OCI-LY7 (cell line): Measurements from ENCODE around the gene CA10.

Source experiments
- EZH2phosphoT487 ChIP-seq: fragments of 200-600 bp; sonication (generic); IDR thresholded peaks from 2 replicates; pipeline ENCODE4 v1.6.1; 2018; ENCODE audit warnings: low read depth, borderline replicate concordance, mild to moderate bottlenecking, mixed run types, antibody characterized with exemption, low read length, moderate library complexity, mixed read lengths
- TF ChIP-seq, protein P1 (sequence below): fragments of 200-600 bp; sonication (generic); conservative IDR thresholded peaks from 2 replicates; pipeline ENCODE4 v1.5.1; 2014; ENCODE audit warnings: mild to moderate bottlenecking, antibody characterized with exemption, low read length, moderate library complexity, mixed read lengths

GRCh38 chr17:52027081-52027480 is 131.4 kb downstream of the CA10 start:
- TF ChIP-seq, protein P1, sequence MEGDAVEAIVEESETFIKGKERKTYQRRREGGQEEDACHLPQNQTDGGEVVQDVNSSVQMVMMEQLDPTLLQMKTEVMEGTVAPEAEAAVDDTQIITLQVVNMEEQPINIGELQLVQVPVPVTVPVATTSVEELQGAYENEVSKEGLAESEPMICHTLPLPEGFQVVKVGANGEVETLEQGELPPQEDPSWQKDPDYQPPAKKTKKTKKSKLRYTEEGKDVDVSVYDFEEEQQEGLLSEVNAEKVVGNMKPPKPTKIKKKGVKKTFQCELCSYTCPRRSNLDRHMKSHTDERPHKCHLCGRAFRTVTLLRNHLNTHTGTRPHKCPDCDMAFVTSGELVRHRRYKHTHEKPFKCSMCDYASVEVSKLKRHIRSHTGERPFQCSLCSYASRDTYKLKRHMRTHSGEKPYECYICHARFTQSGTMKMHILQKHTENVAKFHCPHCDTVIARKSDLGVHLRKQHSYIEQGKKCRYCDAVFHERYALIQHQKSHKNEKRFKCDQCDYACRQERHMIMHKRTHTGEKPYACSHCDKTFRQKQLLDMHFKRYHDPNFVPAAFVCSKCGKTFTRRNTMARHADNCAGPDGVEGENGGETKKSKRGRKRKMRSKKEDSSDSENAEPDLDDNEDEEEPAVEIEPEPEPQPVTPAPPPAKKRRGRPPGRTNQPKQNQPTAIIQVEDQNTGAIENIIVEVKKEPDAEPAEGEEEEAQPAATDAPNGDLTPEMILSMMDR: no peak
- no peak for TF ChIP-seq EZH2phosphoT487
